ENCODE data around the gene TK2.

Gene TK2

GRCh38 chr16:66562986-66563385 lies 13.1 kb upstream of the TK2 start (continued):
- TF ChIP-seq TSHZ2 (CRISPR knock-in tag; IDR thresholded peaks at IDR 0.05) (no peak), TOX (CRISPR knock-in tag; IDR thresholded peaks at IDR 0.05; ENCODE audit: borderline replicate concordance) (no peak), ISL1 (CRISPR knock-in tag; IDR thresholded peaks at IDR 0.05) (no peak), ZNF70 (CRISPR knock-in tag; IDR thresholded peaks at IDR 0.05) (no peak), ARNTL (CRISPR knock-in tag; IDR thresholded peaks at IDR 0.05; ENCODE audit: borderline replicate concordance, low read depth) (no peak), CSDC2 (CRISPR knock-in tag; IDR thresholded peaks at IDR 0.05) (no peak), ZFP3 (CRISPR knock-in tag; IDR thresholded peaks at IDR 0.05) (no peak), ZNF8 (CRISPR knock-in tag; IDR thresholded peaks at IDR 0.05) (no peak), GLIS3 (CRISPR knock-in tag; IDR thresholded peaks at IDR 0.05) (no peak)

DNA sequence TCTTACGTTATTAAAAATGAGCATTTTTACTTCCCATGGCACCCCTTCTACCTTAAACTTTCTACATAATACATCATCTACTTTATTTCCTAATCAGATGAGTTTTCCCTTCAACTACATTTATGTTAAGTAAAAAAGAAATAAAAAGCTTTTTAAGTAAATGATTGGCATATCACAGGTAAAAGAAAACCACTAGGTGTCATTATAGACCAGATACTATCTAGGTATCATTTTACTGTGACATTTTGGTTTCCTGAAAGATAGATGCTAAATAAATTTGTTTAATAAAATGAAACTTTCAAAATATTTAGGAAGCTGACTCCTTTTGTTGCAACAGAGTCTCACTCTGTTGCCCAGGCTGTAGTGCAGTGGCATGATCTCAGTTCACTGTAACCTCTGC lies 12.5 kb upstream of the TK2 start:
- ATAC-seq, result no peak
- no peak for TF ChIP-seq ZC3H10 (CRISPR knock-in tag; IDR thresholded peaks at IDR 0.05)
- no peak for TF ChIP-seq RARB (CRISPR knock-in tag; IDR thresholded peaks at IDR 0.05)
- TF ChIP-seq BACH2 (CRISPR knock-in tag; IDR thresholded peaks at IDR 0.05; ENCODE audit: borderline replicate concordance), result no peak
- TF ChIP-seq ZNF565 (CRISPR knock-in tag; conservative IDR thresholded peaks at IDR 0.05; ENCODE audit: low read depth), result no peak
- TF ChIP-seq OSR1 (CRISPR knock-in tag; IDR thresholded peaks at IDR 0.05), result no peak
- no peak for TF ChIP-seq CSRNP3 (CRISPR knock-in tag; IDR thresholded peaks at IDR 0.05)
- TF ChIP-seq PATZ1 (CRISPR knock-in tag; IDR thresholded peaks at IDR 0.05; ENCODE audit: borderline replicate concordance), result no peak

DNA sequence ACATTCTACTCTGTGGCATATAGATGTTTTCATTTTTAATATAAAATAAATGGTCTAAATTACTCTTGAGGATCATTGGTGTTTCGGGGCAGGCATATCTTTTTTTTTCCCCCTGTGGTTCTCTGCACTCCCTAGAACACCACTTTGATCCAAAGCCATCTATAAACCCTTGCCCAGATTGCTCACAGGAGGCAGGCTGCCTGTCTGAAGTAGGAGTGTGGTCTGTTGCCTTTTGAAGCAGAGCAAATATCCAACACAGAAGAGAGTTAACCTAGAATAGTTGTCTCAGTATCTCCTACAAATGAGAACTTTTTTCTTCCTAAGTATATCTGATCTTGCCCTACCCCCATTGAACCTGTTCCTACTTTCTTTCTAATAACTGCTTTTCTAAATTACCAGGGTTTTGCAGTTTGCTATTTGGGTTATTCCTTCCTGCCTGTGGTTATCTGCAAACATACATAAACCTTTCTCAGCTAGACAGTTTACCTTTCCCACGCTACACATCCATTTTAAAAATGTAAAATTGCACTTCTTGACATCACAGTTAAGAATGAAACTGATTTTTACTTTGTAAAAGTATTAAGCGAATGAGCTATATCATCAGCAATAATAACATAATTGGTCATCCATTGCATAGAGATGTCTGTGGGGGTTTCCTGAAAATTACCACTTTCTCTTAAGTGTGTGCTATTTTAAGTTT lies 11.6 kb upstream of the TK2 start:
- TF ChIP-seq ZNF70 (CRISPR knock-in tag; IDR thresholded peaks at IDR 0.05), result no peak
- no peak for TF ChIP-seq ISL1 (CRISPR knock-in tag; IDR thresholded peaks at IDR 0.05)
- TF ChIP-seq ZFP30 (CRISPR knock-in tag; IDR thresholded peaks at IDR 0.05), result no peak
- no peak for TF ChIP-seq CSRNP3 (CRISPR knock-in tag; IDR thresholded peaks at IDR 0.05)
- TF ChIP-seq TSHZ2 (CRISPR knock-in tag; IDR thresholded peaks at IDR 0.05), result no peak
- TF ChIP-seq ESRRG (CRISPR knock-in tag; IDR thresholded peaks at IDR 0.05), result no peak
- no peak for TF ChIP-seq PPARA (CRISPR knock-in tag; IDR thresholded peaks at IDR 0.05; ENCODE audit: borderline replicate concordance)
- no peak for ATAC-seq

Data from SK-N-SH treated with all-trans-retinoic acid at 6 μM for 48 hours (cell line).